GM18873 (cell line): Measurements from ENCODE around the gene ADORA2A.

Experiments used
- ATAC-seq: cut with Tn5 transposase; IDR thresholded peaks from one replicate; pipeline ENCODE4 v1.9.1; 2021; ENCODE audit warnings: mild to moderate bottlenecking, moderate library complexity, moderate number of reproducible peaks; ENCODE audit not compliant: unreplicated experiment, low FRiP score

Gene ADORA2A

DNA sequence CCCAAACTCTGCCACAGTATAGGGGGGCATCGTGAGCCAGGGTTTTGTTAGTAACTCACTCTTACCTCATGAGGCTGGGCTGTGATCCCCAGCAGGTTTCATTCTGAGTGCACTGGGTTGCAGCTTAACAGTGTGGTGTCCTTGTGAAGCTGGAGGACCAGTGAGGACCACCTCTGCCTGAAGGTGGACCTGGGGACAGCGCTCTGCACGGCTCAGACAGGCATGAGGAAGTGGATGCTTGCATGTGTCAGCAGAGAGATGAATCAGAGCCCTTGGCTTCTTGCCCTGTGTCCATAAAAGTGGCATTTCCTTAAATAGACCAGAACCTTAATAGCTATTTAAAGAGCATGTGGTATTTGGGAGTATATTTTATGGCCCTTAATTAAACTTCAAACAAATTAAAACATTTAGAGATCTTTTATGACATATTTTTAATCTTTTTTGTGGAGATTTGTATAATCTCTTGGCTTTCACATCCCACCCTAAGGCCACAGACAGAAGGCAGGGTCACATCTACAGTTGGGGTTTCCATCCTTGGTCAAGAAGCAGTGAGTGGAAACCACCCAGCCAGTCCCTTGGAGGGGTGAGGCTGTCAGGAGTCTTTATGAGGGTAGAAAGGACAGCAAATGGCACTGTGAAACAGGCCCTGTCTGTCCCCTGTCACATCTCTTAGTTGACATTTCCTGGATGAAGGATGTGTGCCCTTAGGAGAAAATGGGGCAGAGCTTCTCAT lies 24.8 kb upstream of the ADORA2A start:
- no peak for ATAC-seq

- no peak for ATAC-seq
Measured at GRCh38 chr22:24403346-24403745, 24.1 kb upstream of the ADORA2A start.

DNA sequence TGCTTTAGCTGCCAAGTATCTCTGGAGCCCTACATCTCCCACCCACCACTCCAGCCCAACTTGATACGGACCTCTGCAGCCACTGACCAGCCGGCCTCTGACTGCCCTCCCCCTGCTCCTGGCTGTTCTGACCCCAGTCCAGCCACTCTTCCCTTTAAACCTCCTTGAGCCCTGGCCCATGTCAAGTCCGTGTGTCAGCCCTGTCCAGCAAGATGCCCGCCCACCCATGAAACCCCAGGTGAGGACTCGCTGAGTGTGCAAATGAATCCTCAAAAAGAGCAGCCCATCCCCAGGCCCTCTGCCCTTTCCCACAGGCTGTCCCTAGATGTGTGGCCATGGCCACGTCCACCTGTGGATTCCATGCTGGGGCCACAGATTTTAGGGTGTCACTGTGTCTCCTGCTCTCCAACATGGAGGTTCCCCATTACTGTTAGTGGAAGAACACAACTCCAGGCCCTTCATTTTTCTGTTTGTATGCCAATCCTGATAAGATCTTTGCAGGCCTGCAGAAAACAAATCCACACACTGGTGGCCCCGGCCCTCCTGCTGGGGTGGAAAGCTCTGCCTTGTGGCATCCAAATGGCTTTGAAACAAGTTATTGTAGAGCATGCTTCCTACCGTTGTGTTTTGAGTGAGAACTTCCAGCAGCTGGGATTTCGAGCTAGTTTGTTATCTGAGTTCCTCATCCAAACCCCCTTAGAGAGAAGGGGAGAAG lies 22.7 kb upstream of the ADORA2A start:
- no peak for ATAC-seq

- ATAC-seq: no peak
Measured at GRCh38 chr22:24405631-24406321, 21.6 kb upstream of the ADORA2A start.

DNA sequence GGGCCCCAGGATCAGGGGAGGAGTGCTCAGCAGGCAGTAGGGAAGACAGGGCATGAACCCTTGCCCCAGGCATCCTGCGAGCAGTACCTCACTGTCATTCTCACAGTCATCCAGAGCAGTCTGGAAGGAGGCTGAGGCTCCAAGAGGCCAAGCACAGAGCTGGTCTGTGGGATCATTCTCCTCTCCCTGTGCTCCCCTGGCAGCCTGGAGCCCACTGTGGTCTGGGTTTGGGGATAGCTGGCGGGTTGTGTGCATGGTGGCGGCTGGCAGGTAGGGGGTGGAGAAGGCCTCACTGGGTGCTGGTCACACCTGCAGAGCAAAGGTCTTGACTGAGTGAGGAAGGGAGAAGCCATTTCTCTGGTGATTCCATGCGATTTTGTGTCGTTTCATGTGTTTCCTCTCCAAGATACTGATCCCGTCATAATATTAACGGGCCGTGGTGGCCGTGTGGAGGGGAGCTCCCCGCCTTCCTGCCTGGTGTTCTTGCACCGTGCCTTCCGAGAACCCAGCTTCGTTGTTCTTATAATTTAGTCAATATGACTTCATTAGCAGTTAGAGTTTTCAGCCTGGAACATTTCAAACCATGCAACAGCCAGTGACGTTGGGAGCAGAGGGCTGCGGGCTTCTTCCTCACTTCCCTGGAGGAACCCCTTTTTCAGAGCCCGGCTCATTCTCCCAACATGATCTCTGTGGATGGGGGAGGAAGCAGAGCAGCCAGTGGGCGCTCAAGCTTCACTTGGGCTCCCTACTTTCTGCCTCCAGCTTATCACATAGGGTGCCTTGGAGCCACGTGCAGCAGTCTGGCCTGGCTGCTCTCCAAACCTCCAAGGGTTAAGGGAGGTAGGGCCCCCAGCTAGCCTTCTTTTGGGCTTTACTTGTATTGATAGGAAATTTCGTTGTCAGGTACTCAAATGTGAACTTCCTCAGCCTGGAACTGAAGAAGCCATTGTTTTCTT lies 20.8 kb upstream of the ADORA2A start:
- no peak for ATAC-seq

- ATAC-seq: no peak
Measured at GRCh38 chr22:24407278-24407665, 20.1 kb upstream of the ADORA2A start.

- no peak for ATAC-seq
Measured at GRCh38 chr22:24407884-24408283, 19.5 kb upstream of the ADORA2A start.

DNA sequence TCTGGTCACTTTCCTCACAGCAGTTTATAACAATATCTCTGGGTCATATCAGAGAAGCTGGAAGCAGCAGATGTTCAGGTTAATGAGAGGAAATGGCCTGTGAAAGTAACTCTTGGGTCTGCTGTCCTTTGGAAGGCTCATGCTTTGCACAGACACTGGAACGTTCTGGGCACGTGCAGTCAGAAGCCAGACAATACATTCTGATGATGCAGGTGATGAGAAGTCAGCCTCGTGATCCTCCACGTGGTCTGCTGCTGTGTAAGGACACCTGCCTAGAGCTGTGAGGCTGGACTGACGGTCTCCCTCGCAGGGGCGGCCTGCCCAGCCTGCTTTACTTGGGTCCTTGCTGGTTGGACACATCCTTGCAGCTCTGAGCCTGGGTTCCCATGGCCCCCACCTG lies 18.8 kb upstream of the ADORA2A start:
- ATAC-seq: no peak

DNA sequence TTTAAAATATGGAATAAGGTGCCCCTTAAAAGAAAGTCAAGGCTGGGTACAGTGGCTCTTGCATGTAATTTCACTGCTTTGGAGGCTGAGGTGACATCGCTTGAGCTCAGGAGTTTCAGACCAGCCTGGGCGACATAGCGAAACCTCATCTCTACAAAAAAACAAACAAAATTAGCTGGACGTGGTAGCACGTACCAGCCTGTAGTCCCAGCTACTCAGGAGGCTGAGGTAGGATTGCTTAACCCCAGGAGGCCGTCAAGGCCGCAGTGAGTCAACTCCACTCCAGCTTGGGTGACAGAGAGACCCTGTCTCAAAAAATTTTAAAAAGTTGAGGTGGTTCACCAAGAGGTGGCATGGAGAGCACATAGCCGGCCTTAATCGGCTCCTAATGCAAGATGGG lies 17.7 kb upstream of the ADORA2A start:
- ATAC-seq: no peak

DNA sequence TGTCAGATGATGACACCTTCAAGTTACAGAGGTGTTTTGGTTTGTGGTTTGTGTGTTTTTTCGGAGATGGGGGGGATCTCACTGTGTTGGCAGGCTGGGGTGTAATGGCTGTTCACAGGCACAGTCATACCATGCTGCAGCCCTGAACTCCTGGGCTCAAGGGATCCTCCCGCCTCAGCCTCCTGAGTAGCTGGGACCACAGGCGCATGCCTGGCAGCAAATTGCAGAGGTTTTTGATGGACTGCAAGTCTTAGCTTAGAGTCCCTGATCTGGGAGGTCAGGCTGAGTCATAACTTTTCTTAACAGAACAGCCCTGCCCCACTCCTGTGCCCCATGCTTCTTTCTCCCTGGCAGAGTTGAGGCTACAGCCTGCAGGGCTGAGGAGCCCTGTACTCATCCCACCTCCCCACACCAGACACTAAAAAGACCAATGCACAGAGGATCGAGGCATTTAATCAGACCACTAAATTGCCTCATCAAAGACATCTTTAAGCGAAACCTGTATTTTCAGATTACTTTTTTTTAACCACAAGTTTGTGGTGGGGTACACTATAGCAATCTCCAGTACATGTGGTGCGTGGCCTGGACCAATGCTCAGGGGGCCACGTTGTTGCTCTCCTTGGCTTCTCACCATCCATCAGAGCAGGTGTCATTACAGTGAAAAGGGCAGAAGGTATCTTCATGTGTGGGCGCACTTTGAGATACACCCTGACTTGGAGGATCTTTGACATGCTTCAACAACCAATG lies 17.1 kb upstream of the ADORA2A start:
- no peak for ATAC-seq

DNA sequence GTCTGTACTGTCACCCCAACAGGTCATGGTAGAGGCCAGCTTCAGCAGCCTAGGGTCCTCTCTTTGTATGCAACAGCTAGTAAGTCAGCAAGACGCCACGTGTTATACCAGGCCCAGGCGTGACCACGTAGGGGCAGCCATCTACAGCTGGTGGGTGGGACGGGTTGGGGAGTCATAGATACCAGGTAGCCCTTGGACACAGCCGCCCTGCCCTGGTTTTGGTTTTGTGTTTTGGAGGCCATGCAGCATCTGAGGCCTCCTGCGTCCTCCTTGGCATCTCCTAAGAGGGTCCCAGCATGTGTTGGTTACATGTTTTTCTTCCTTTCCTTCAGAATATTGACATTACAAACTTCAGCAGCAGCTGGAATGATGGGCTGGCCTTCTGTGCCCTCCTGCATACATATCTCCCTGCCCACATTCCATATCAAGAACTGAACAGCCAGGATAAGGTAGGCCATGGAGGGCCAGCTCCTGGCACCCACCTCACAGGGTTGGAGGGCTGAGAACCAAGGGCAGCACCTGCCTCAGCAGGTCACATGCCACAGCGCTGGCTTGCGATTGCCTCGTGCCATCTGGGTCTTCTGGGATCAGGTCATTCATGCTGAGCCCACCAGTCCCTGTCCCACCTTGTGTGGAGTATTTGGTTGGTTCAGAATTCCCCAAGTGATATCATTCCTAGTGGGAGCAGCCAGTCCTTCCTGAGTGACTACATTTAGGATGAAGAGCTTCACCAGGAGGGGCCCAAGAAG lies 16.0 kb upstream of the ADORA2A start:
- no peak for ATAC-seq

DNA sequence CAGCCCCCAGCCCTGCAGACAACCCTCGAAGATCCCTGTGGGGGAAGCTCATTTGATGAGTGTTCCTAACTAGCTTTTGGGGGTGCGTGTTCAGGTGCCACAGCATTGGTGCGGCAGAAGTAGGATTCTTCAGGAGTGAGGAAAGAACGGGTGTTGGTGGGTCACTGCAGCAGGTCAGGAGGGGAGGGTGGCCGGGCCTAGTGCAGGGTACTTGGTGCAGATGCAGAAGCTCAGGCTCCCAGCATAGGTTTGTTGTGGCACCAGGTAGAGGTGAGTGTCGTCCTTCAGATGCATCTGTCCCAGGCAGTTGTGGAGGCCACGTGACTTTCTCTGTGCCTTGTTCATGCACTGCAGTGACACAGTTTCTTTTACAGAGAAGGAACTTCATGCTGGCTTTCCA lies 15.1 kb upstream of the ADORA2A start:
- ATAC-seq: no peak

- no peak for ATAC-seq
Measured at GRCh38 chr22:24413271-24413670, 14.1 kb upstream of the ADORA2A start.

GRCh38 chr22:24413736-24414385 lies 13.5 kb upstream of the ADORA2A start:
- no peak for ATAC-seq

- ATAC-seq: no peak
Measured at GRCh38 chr22:24414523-24414922, 12.9 kb upstream of the ADORA2A start.

GRCh38 chr22:24414984-24415945 lies 12.1 kb upstream of the ADORA2A start:
- ATAC-seq: no peak

GRCh38 chr22:24416095-24416494 lies 11.3 kb upstream of the ADORA2A start:
- no peak for ATAC-seq
